C1 segment of cervical spinal cord (tissue), 14 donors: ENCODE measurements around the gene THSD1.
"Not testable (repeated sequence)": the region's sequence is repeated elsewhere in the genome, so short reads cannot be mapped to it uniquely, and the experiment has no call there.

Experiments used
- DNase-seq, 14 donors: peaks; one replicate each; lab custom pipeline; 2025; lab: John Stamatoyannopoulos, UW

THSD1 gene

GRCh38 chr13:52359534-52359933, 46.4 kb downstream of the THSD1 start:
- DNase-seq, result no peak

DNA sequence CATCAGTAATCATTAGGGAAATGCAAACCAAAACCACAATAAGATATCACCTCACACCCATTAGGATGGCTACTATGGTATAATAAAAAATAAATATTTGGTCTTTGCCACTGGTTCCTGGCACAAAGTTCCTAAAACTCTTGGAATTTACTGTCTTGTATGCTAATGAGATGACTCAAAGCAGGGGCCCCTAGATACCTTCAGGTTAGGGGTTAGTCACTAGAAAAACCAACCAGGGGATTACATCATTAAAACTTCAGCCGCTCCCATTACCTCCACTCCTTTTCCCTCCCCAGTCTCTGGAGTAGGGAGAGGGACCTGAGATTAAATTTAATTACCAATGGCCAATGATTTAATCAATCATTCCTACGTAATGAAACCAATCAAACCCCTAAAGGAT, 49.6 kb downstream of the THSD1 start:
- DNase-seq, result no peak

DNA sequence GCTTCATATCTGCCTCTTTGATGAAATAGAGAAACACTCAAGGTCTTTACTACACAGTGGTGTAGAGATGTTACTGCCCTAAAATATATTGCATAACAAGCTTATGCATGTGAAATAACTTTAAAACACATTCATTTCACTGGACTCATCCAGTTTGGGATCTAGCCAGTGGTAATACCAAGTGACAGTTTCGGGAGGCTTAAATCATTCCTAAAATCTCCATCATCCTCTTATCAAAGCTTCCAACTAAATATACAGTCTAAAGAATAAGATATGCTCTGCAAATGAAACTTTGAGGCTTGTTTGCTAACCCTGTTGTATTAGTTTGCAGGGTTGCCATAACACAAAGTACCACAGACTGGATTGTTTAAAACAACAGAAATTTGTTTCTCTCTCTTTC, 52.8 kb downstream of the THSD1 start:
- no peak for DNase-seq

GRCh38 chr13:52348983-52349780, 56.8 kb downstream of the THSD1 start:
- no peak for DNase-seq

- DNase-seq, result no peak
Observed at GRCh38 chr13:52348071-52348470, 57.9 kb downstream of the THSD1 start.

- DNase-seq, result no peak
Observed at GRCh38 chr13:52345631-52346251, 60.2 kb downstream of the THSD1 start.

GRCh38 chr13:52345048-52345447, 60.9 kb downstream of the THSD1 start:
- DNase-seq, result no peak

- DNase-seq, result no peak
Observed at GRCh38 chr13:52344108-52344507, 61.9 kb downstream of the THSD1 start.

DNA sequence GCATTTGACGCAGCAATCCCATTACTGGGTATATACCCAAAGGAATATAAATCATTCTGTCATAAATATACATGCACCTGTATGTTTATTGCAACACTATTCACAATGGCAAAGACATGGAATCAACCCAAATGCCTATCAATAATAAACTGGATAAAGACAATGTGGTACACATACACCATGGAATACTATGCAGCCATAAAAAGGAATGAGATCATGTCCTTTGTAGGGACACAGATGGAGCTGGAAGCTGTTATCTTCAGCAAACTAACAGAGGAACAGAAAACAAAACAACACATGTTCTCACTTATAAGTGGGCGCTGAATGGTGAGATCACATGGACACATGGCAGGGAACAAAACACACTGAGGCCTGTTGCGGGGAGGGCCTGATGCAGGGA, 63.8 kb downstream of the THSD1 start:
- DNase-seq, result not testable (repeated sequence)

DNA sequence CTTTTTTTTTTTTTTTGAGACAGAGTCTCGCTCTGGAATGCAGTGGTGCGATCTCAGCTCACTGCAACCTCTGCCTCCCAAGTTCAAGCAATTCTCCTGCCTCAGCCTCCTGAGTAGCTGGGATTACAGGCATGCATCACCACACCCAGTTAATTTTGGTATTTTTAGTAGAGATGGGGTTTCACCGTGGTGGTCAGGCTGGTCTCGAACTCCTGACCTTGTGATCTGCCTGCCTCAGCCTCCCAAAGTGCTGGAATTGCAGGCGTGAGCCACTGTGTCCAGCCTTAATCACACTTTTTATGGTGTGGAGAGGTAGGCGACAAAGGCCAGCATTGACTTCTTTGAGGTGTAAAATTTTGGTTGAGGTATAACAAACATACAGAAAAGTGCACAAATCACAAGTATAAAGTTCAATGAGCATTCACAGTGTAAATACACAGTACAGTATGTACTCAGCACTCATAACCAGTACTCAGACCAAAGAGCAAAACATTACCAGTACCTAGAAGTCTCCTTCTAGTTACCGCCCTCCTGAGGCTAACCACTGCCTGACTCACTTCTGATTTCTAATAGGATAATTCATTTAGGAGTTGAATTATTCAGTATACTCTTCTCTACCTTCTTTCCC, 68.0 kb downstream of the THSD1 start:
- DNase-seq, result not testable (repeated sequence)

DNA sequence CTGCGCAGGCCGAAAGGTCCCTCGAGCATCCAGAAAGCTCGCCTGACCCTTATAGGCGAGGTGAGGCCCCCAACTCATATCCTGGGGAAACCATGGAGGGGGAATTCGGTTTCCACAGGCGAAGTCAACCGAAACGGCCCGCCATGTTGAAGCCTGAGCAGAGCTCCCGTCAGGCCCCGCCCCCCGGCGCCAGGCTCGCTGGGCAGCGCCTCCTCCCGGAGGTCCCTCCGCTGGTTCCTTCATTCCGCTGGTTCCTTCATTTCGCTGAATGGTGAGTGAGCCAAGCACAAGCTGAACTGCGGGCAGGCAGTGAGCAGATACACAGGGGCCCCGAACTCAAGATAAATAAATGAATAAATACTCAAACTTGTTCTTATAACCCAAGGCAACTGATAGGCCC, 71.9 kb downstream of the THSD1 start:
- DNase-seq, result not testable (repeated sequence)

GRCh38 chr13:52331844-52332243, 74.1 kb downstream of the THSD1 start:
- DNase-seq, result not testable (repeated sequence)
